ENCODE measurements around the gene TYROBP. TPM values are rescaled to one million over a fixed set of nuclear protein-coding genes. Genes with fewer than 3 reads are reported as not detected.
"Not testable (repeated sequence)": the region's sequence is repeated elsewhere in the genome, so short reads cannot be mapped to it uniquely, and the experiment has no call there.

Gene TYROBP
- 100 to 1,000 TPM in 3 of 4 donors, 10 to 100 TPM in 1; 41.4 to 122 (median 117) TPM for total RNA-seq

DNA sequence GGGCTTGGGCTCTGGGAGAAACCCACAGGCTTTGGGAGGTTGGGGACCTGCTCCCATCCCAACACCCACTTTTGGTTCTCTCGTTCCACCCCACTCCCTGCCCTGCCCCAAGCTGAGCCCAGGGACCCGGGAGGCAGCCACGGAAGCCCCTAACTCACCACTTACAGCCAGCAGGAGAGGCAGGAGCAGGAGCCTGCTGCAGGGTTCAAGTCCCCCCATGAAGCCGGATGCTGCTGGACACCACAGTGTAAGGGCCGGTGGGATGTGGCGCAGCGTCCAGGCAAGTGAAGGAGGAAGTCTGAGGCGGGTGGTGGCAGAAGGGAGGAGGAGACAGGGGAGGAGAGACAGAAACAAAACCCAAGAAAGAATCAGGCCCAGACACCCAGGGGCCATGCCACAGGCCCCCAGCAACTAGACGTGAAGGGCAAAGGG is at the start of gene TYROBP:
Gene TYROBP (minus strand): TSS at position 286 of the 432 bp plus-strand sequence. CDS start 67 bp downstream, at position 219.
- H3K9me3 ChIP-seq: no peaks in the 10 kb centered on the region
- peak within 1 kb of the TSS in 3 of 4 donors; percentile 2 to 39 (median 6) for H3K4me3 ChIP-seq
- 41 to 53% methylated on average over 9 of the region's 9 CpGs for WGBS, 2 donors
- H3K4me1 ChIP-seq: peaks cover 0 to 28% (median 10%) of the 10 kb centered on the region in 4 donors
- peak in 1 of 2 donors; percentile 26 for DNase-seq (ENCODE audit: low spot score in 2 of 2)
- H3K36me3 ChIP-seq: no peaks in the 10 kb centered on the region
- H3K27ac ChIP-seq: peak within 1 kb of the TSS in 3 of 4 donors; percentile 59 to 94 (median 68)
- H3K27me3 ChIP-seq: no peaks in the 10 kb centered on the region
- no peak for TF ChIP-seq EP300 (IDR thresholded peaks at IDR 0.05)
- no peak for TF ChIP-seq POLR2A (IDR thresholded peaks at IDR 0.05)
- TF ChIP-seq, protein P1, sequence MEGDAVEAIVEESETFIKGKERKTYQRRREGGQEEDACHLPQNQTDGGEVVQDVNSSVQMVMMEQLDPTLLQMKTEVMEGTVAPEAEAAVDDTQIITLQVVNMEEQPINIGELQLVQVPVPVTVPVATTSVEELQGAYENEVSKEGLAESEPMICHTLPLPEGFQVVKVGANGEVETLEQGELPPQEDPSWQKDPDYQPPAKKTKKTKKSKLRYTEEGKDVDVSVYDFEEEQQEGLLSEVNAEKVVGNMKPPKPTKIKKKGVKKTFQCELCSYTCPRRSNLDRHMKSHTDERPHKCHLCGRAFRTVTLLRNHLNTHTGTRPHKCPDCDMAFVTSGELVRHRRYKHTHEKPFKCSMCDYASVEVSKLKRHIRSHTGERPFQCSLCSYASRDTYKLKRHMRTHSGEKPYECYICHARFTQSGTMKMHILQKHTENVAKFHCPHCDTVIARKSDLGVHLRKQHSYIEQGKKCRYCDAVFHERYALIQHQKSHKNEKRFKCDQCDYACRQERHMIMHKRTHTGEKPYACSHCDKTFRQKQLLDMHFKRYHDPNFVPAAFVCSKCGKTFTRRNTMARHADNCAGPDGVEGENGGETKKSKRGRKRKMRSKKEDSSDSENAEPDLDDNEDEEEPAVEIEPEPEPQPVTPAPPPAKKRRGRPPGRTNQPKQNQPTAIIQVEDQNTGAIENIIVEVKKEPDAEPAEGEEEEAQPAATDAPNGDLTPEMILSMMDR (IDR thresholded peaks at IDR 0.05): no peak

DNA sequence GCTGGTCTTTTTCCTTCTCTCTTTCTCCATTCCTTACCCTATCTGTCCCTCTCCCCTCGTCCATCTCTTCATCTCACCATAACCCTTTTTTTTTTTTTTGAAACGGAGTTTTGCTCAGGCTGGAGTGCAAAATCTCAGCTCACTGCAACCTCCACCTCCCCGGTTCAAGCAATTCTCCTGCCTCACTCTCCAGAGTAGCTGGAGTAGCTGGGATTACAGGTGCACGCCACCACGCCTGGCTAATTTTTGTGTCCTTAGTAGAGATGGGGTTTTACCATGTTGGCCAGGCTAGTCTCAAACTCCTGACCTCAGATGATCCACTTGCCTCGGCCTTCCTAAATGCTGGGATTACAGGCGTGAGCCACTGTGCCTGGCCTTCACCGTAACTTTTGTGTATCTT is 49.3 kb upstream of the TYROBP start:
- H3K36me3 ChIP-seq; DNase-seq (ENCODE audit: low spot score in 2 of 2); H3K9me3 ChIP-seq; H3K4me3 ChIP-seq; H3K27ac ChIP-seq: not testable (repeated sequence)
- Histone ChIP-seq H3K4me1 (peaks cover 0 to 14% (median 4%) of the 10 kb centered on the region in 4 donors), H3K27me3 (peaks cover 2 to 45% of the 10 kb centered on the region in 2 donors)
- WGBS, 2 donors: 76 to 84% methylated on average over 8 of the region's 8 CpGs

DNA sequence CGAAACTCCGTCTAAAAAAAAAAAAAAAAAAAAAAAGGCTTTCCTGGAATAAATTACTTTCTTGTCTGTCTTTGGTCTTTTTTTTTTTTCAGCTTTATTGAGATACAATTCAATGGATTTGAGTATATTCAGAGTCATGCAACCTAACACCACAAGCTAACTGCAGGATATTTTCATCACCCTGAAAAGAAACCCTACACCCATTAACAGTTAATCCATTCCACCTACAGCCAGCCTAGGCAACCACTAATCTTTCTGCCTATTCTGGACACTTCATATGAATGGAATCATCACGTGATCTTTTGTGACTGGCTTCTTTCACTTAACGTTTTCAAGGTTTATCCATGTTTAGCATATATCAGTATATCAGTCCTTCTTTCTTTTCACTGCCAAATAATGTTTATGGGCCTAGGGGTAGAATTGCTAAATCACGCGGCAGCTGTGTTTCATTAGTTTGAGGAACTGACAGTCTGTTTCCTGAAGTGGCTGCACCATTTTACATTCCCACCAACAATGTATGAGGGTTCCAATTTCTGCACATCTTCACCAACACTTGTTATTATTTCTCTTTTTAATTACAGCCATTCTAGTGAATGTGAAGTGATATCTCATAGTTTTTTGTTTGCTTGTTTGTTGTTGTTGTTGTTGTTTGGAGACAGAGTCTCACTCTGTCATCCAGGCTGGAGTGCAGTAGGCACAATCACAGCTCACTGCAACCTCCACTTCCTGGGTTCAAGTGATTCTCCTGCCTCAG is 48.0 kb upstream of the TYROBP start:
- H3K27ac ChIP-seq: no peak overlapping the region
- peaks cover 0 to 14% (median 4%) of the 10 kb centered on the region in 4 donors for H3K4me1 ChIP-seq
- H3K9me3 ChIP-seq: no peaks in the 10 kb centered on the region
- H3K4me3 ChIP-seq: no peak overlapping the region
- TF ChIP-seq EP300 (IDR thresholded peaks at IDR 0.05) (no peak), POLR2A (IDR thresholded peaks at IDR 0.05) (no peak)
- TF ChIP-seq, protein P1 (IDR thresholded peaks at IDR 0.05): no peak
- H3K36me3 ChIP-seq: no peaks in the 10 kb centered on the region
- H3K27me3 ChIP-seq: peaks cover 2 to 36% of the 10 kb centered on the region in 2 donors
- 70 to 76% methylated on average over 6 of the region's 6 CpGs for WGBS, 2 donors
- DNase-seq (ENCODE audit: low spot score in 2 of 2): no peak

DNA sequence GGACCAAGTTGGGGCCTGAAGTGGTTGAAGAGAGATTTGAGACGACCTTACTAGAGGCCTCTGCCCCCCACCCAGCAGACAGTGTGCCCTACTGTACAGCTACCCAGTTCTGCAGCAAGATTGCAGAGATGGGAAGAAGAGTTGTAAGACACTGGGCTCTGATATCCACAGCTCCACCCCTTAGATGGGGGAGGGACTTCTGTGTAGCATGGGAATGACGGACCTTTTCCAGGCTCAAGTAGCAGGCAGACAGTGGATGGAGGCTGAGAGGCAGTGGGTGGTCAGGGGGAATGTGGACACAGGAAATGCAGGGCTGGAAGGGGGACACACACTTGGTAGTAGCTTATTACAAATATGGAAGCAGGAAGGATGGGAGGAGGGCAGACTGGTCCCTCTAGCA is 41.0 kb upstream of the TYROBP start:
- 15 to 37% methylated on average over 2 of the region's 2 CpGs for WGBS, 2 donors
- Histone ChIP-seq H3K27ac (no peak overlapping the region), H3K9me3 (no peaks in the 10 kb centered on the region), H3K4me3 (no peak overlapping the region), H3K4me1 (peaks cover 0 to 12% (median 3%) of the 10 kb centered on the region in 4 donors), H3K27me3 (no peaks in the 10 kb centered on the region), H3K36me3 (peaks cover 0 to 23% (median 0%) of the 10 kb centered on the region in 3 donors)
- TF ChIP-seq EP300 (IDR thresholded peaks at IDR 0.05): no peak
- no peak for TF ChIP-seq POLR2A (IDR thresholded peaks at IDR 0.05)
- TF ChIP-seq, protein P1 (IDR thresholded peaks at IDR 0.05): no peak
- no peak for DNase-seq (ENCODE audit: low spot score in 2 of 2)

DNA sequence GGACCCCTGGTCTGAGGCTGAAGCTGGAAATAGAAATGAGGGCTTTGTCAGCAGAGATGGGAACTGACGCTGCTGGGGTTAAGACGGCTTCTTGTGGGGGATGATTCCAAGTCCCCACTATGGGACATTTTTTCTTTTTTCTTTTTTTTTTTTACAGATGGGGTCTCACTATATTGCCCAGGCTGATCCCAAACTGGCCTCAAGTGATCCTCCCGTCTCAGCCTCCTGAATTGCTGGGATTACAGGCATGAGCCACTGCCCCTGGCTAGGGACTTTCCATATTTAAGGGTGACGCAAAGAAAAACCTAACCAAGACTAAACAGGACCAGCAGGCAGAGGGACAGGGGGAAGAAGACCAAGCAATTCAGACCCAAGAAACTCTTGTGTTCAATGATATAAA is 38.1 kb upstream of the TYROBP start:
- 87 to 91% methylated on average over 4 of the region's 4 CpGs for WGBS, 2 donors
- TF ChIP-seq EP300 (IDR thresholded peaks at IDR 0.05) (no peak), POLR2A (IDR thresholded peaks at IDR 0.05) (no peak)
- TF ChIP-seq, protein P1 (IDR thresholded peaks at IDR 0.05): no peak
- no peak for DNase-seq (ENCODE audit: low spot score in 2 of 2)

More for the DNA sequence above, 38.1 kb upstream of the TYROBP start:
- Histone ChIP-seq H3K9me3 (no peaks in the 10 kb centered on the region), H3K27me3 (no peaks in the 10 kb centered on the region), H3K4me3 (no peak overlapping the region), H3K4me1 (peaks cover 0 to 12% (median 0%) of the 10 kb centered on the region in 4 donors), H3K36me3 (peaks cover 0 to 48% (median 0%) of the 10 kb centered on the region in 3 donors), H3K27ac (no peak overlapping the region)
